ENCODE measurements around the gene ABCA4.

Gene ABCA4

GRCh38 chr1:94000510-94001282, 120.3 kb downstream of the ABCA4 start:
- TF ChIP-seq TAF1 (IDR thresholded peaks at IDR 0.05; ENCODE audit: borderline replicate concordance, insufficient read depth, low read length), result no peak
- no peak for TF ChIP-seq POLR2AphosphoS5 (IDR thresholded peaks at IDR 0.05; ENCODE audit: low read depth, low read length)
- no peak for TF ChIP-seq FOXP2 (optimal IDR thresholded peaks at IDR 0.05; ENCODE audit: borderline replicate concordance, extremely low read depth, extremely low read length, insufficient read depth)
- TF ChIP-seq SIN3A (IDR thresholded peaks at IDR 0.05; ENCODE audit: borderline replicate concordance, insufficient read depth, low read length), result no peak
- TF ChIP-seq REST (IDR thresholded peaks at IDR 0.05; ENCODE audit: insufficient read depth in 1 of 2, low read depth in 2 of 2, low read length in 2 of 2), result no peak

GRCh38 chr1:93999840-94000415, 121.0 kb downstream of the ABCA4 start:
- no peak for TF ChIP-seq POLR2AphosphoS5 (IDR thresholded peaks at IDR 0.05; ENCODE audit: low read depth, low read length)
- no peak for TF ChIP-seq REST (IDR thresholded peaks at IDR 0.05; ENCODE audit: insufficient read depth in 1 of 2, low read depth in 2 of 2, low read length in 2 of 2)
- no peak for TF ChIP-seq FOXP2 (optimal IDR thresholded peaks at IDR 0.05; ENCODE audit: borderline replicate concordance, extremely low read depth, extremely low read length, insufficient read depth)
- TF ChIP-seq TAF1 (IDR thresholded peaks at IDR 0.05; ENCODE audit: borderline replicate concordance, insufficient read depth, low read length), result no peak
- no peak for TF ChIP-seq SIN3A (IDR thresholded peaks at IDR 0.05; ENCODE audit: borderline replicate concordance, insufficient read depth, low read length)

- TF ChIP-seq TAF1 (IDR thresholded peaks at IDR 0.05; ENCODE audit: borderline replicate concordance, insufficient read depth, low read length) (no peak), SIN3A (IDR thresholded peaks at IDR 0.05; ENCODE audit: borderline replicate concordance, insufficient read depth, low read length) (no peak), FOXP2 (optimal IDR thresholded peaks at IDR 0.05; ENCODE audit: borderline replicate concordance, extremely low read depth, extremely low read length, insufficient read depth) (no peak), REST (IDR thresholded peaks at IDR 0.05; ENCODE audit: insufficient read depth in 1 of 2, low read depth in 2 of 2, low read length in 2 of 2) (no peak), POLR2AphosphoS5 (IDR thresholded peaks at IDR 0.05; ENCODE audit: low read depth, low read length) (no peak)
Measured at GRCh38 chr1:93997756-93998155, 123.2 kb downstream of the ABCA4 start.

GRCh38 chr1:93995837-93996536, 125.0 kb downstream of the ABCA4 start:
- no peak for TF ChIP-seq SIN3A (IDR thresholded peaks at IDR 0.05; ENCODE audit: borderline replicate concordance, insufficient read depth, low read length)
- no peak for TF ChIP-seq POLR2AphosphoS5 (IDR thresholded peaks at IDR 0.05; ENCODE audit: low read depth, low read length)
- no peak for TF ChIP-seq FOXP2 (optimal IDR thresholded peaks at IDR 0.05; ENCODE audit: borderline replicate concordance, extremely low read depth, extremely low read length, insufficient read depth)
- TF ChIP-seq REST (IDR thresholded peaks at IDR 0.05; ENCODE audit: insufficient read depth in 1 of 2, low read depth in 2 of 2, low read length in 2 of 2), result no peak
- TF ChIP-seq TAF1 (IDR thresholded peaks at IDR 0.05; ENCODE audit: borderline replicate concordance, insufficient read depth, low read length), result no peak

Measured in PFSK-1 (cell line).